ENCODE measurements around the gene NEIL1.
"Not testable (repeated sequence)": the region's sequence is repeated elsewhere in the genome, so short reads cannot be mapped to it uniquely, and the experiment has no call there.

Gene NEIL1

GRCh38 chr15:75371901-75372688, 25.3 kb downstream of the NEIL1 start:
- in situ Hi-C loops (cut with MboI; ENCODE audit: low sequenced_read_pairs), result no loop called here

GRCh38 chr15:75380773-75381172, 33.9 kb downstream of the NEIL1 start:
- in situ Hi-C loops (cut with MboI; ENCODE audit: low sequenced_read_pairs), result no loop called here

- in situ Hi-C loops (cut with MboI; ENCODE audit: low sequenced_read_pairs), result not testable (repeated sequence)
Observed at GRCh38 chr15:75383986-75384385, 37.1 kb downstream of the NEIL1 start.

GRCh38 chr15:75389791-75390382, 43.0 kb downstream of the NEIL1 start:
- in situ Hi-C loops (cut with MboI; ENCODE audit: low sequenced_read_pairs), result no loop called here

GRCh38 chr15:75397494-75397893, 50.7 kb downstream of the NEIL1 start:
- in situ Hi-C loops (cut with MboI; ENCODE audit: low sequenced_read_pairs), result no loop called here

- in situ Hi-C loops (cut with MboI; ENCODE audit: low sequenced_read_pairs), result no loop called here
Observed at GRCh38 chr15:75403892-75404291, 57.1 kb downstream of the NEIL1 start.

All from HL-60/S4 treated with retinoic acid at 250 ng/mL for 4 days and 3 days (cell line).